Activated CD4-positive, alpha-beta T cell treated with anti-CD3 and anti-CD28 coated beads for 36 hours (primary cell): ENCODE measurements around the gene CACNG1. TPM values are rescaled to one million over a fixed set of nuclear protein-coding genes. Genes with fewer than 3 reads are reported as not detected.
"Not testable (repeated sequence)": the region's sequence is repeated elsewhere in the genome, so short reads cannot be mapped to it uniquely, and the experiment has no call there.

ENCODE experiments used
- ATAC-seq: fragments of 200-7000 bp; cut with Tn5 transposase; one replicate; pipeline ENCODE4 v1.10.0; 2021; ENCODE audit warnings: mild to moderate bottlenecking, moderate library complexity
- CTCF ChIA-PET: fragments of 350-600 bp; sonication (Branson Sonifier 250); formaldehyde crosslinking; loops from one replicate; lab custom pipeline; 2021; ENCODE audit warnings: antibody characterized with exemption; lab: Charles Lee
- POLR2A ChIA-PET: fragments of 350-600 bp; sonication (Branson Sonifier 250); formaldehyde crosslinking; loops from one replicate; lab custom pipeline; 2021; ENCODE audit warnings: antibody characterized with exemption, inconsistent platforms; lab: Charles Lee
- DNase-seq: peaks from one replicate; pipeline ENCODE4 v3.0.0-alpha.2; 2020
- H3K27ac Mint-ChIP-seq: one replicate; pipeline ENCODE4 v1.8.0; 2021; ENCODE audit warnings: mixed read lengths
- H3K27me3 Mint-ChIP-seq: one replicate; pipeline ENCODE4 v1.8.0; 2021; ENCODE audit warnings: mixed read lengths
- H3K36me3 Mint-ChIP-seq: one replicate; pipeline ENCODE4 v1.8.0; 2021; ENCODE audit warnings: low read depth, mixed read lengths
- H3K4me1 Mint-ChIP-seq: one replicate; pipeline ENCODE4 v1.8.0; 2021; ENCODE audit warnings: mixed read lengths
- H3K4me3 Mint-ChIP-seq: one replicate; pipeline ENCODE4 v1.8.0; 2021; ENCODE audit warnings: mild to moderate bottlenecking, moderate library complexity, mixed read lengths
- H3K9me3 Mint-ChIP-seq: one replicate; pipeline ENCODE4 v1.8.0; 2021; ENCODE audit warnings: low read depth, mixed read lengths
- intact Hi-C, 2 experiments: fragments of 100-400 bp; cut with DNase I in 1 of 2; cut with micrococcal nuclease in 1 of 2; formaldehyde crosslinking; loops; one replicate each; pipeline versions ENCODE4 v1.14.2 to v1.15.1; 2022 to 2024; cut with DNase I, micrococcal nuclease
- total RNA-seq, 2 experiments: library from RNA; stranded (reverse); gene quantifications; one replicate each; pipeline ENCODE4 v1.2.3, GENCODE V29; 2021

Gene CACNG1
- total RNA-seq, 2 experiments from 2014 or later, result not detected

GRCh38 chr17:67027031-67027628 is 17.2 kb upstream of the CACNG1 start:
- Mint-ChIP-seq H3K27me3 (no peaks in the 10 kb centered on the region), H3K27ac (no peak overlapping the region), H3K4me3 (no peak overlapping the region), H3K4me1 (no peaks in the 10 kb centered on the region), H3K36me3 (no peaks in the 10 kb centered on the region), H3K9me3 (no peaks in the 10 kb centered on the region)
- no peak for DNase-seq
- ChIA-PET POLR2A (no interaction called here), CTCF (no interaction called here)
- intact Hi-C loops, result no loop called here
- no peak for ATAC-seq

- Mint-ChIP-seq H3K36me3 (no peaks in the 10 kb centered on the region), H3K27me3 (no peaks in the 10 kb centered on the region), H3K9me3 (no peaks in the 10 kb centered on the region), H3K4me3 (no peak overlapping the region), H3K27ac (no peak overlapping the region), H3K4me1 (peaks cover 5% of the 10 kb centered on the region)
- DNase-seq, result no peak
- no peak for ATAC-seq
- intact Hi-C loops, result no loop called here
- CTCF ChIA-PET, result no interaction called here
- POLR2A ChIA-PET, result no interaction called here
Observed at GRCh38 chr17:67030641-67031040, 13.7 kb upstream of the CACNG1 start.

DNA sequence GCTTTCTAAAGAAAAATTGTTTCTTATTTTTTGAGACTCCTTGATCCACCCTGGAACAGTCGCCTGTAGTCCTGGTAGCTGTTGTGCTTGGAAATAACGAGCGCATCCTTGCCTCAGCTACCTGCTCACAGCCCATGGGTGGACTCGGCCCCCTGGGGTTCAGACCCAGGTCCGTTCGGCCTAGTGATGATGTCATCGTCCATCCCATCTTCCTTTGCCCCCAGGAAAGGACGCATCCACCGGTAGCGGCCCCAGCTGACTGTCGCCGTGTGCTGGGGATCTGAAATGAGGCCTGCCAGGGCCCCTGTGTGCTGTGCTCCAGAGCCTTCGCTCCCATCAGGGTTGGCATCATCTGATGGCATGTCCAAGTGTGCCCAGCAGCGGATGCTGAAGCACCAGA is 12.0 kb upstream of the CACNG1 start:
- H3K36me3 Mint-ChIP-seq, result no peaks in the 10 kb centered on the region
- H3K4me1 Mint-ChIP-seq, result peaks cover 7% of the 10 kb centered on the region
- no peak overlapping the region for H3K27ac Mint-ChIP-seq
- DNase-seq (no peak), ATAC-seq (no peak)
- H3K9me3 Mint-ChIP-seq, result no peaks in the 10 kb centered on the region
- POLR2A ChIA-PET, result no interaction called here
- intact Hi-C loops, result no loop called here
- CTCF ChIA-PET, result interaction anchor here (0.6 to 0.7 kb wide), 2 partner anchors 15 to 21 kb away, joined by 3 read pairs; no protein-coding TSS in a partner anchor
- no peak overlapping the region for H3K4me3 Mint-ChIP-seq
- peaks cover 4% of the 10 kb centered on the region for H3K27me3 Mint-ChIP-seq

- Mint-ChIP-seq H3K27ac (no peak overlapping the region), H3K27me3 (peaks cover 6% of the 10 kb centered on the region), H3K9me3 (no peaks in the 10 kb centered on the region), H3K4me3 (no peak overlapping the region), H3K36me3 (no peaks in the 10 kb centered on the region), H3K4me1 (peaks cover 7% of the 10 kb centered on the region)
- intact Hi-C loops, result no loop called here
- ChIA-PET CTCF (no interaction called here), POLR2A (no interaction called here)
- no peak for DNase-seq
- no peak for ATAC-seq
Observed at GRCh38 chr17:67032985-67033384, 11.4 kb upstream of the CACNG1 start.

DNA sequence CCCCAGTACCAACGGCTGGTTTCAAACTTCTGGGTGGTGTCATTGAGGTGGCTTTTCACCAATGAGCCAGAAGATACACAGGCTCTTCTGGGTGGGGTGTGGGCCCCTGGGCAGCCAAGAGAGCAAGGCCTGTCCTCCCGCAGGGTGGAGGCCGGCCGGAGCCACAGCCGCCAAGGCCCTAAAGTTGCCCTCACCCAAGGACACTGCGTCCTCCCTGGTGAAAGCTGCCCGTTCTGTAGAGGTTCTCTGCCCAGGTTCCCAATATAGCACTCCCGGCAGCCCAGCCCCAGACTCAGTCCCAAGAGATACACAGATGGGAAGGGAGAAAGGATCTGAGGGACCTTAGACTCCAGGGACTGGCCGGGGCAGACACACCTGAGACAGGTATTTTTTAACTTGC is 10.7 kb upstream of the CACNG1 start:
- Mint-ChIP-seq H3K4me1 (peaks cover 7% of the 10 kb centered on the region), H3K36me3 (no peaks in the 10 kb centered on the region), H3K4me3 (no peak overlapping the region), H3K27me3 (peaks cover 6% of the 10 kb centered on the region), H3K9me3 (no peaks in the 10 kb centered on the region), H3K27ac (no peak overlapping the region)
- no peak for DNase-seq
- CTCF ChIA-PET, result no interaction called here
- POLR2A ChIA-PET, result no interaction called here
- ATAC-seq, result no peak
- intact Hi-C loops, result no loop called here

- peak; percentile 47 for ATAC-seq
- Mint-ChIP-seq H3K9me3 (no peaks in the 10 kb centered on the region), H3K27ac (no peak overlapping the region), H3K27me3 (peaks cover 6% of the 10 kb centered on the region), H3K36me3 (no peaks in the 10 kb centered on the region), H3K4me1 (peaks cover 7% of the 10 kb centered on the region), H3K4me3 (no peak overlapping the region)
- intact Hi-C loops, result no loop called here
- ChIA-PET CTCF (no interaction called here), POLR2A (interaction anchor here (0.7 kb wide), 1 partner anchor 117 kb away, joined by 4 read pairs; no protein-coding TSS in a partner anchor)
- no peak for DNase-seq
Observed at GRCh38 chr17:67035131-67036083, 8.9 kb upstream of the CACNG1 start.

- ChIA-PET POLR2A (no interaction called here), CTCF (no interaction called here)
- Mint-ChIP-seq H3K27me3 (peaks cover 6% of the 10 kb centered on the region), H3K36me3 (no peaks in the 10 kb centered on the region), H3K4me3 (no peak overlapping the region), H3K9me3 (no peaks in the 10 kb centered on the region), H3K4me1 (peaks cover 7% of the 10 kb centered on the region), H3K27ac (no peak overlapping the region)
- intact Hi-C loops, result no loop called here
- ATAC-seq (no peak), DNase-seq (no peak)
Observed at GRCh38 chr17:67038861-67039365, 5.4 kb upstream of the CACNG1 start.

DNA sequence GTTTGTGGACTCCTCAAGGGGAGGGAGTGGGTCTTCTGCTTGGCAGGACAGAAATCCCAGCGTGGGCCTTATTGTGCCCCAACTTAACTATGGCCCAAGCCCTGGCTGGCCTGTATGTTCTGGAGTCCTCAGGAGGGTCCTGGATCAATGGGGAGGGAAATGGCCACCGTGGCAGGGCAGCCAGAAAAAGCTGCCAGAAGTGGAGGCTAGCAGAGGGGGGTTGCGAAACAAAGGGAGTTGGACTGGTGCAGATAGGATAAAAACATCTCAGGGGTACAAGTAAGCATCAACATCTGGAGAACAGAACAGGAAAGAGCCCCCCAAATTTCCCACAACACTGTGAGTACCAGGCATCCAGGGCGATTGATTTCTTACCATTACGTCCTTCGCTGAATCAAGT is 3.7 kb upstream of the CACNG1 start:
- ChIA-PET POLR2A (interaction anchor here (0.6 kb wide), 1 partner anchor 62 kb away, joined by 3 read pairs; no protein-coding TSS in a partner anchor), CTCF (no interaction called here)
- peaks cover 6% of the 10 kb centered on the region for H3K27me3 Mint-ChIP-seq
- intact Hi-C loops, result no loop called here
- no peaks in the 10 kb centered on the region for H3K9me3 Mint-ChIP-seq
- DNase-seq (no peak), ATAC-seq (no peak)
- no peak overlapping the region for H3K27ac Mint-ChIP-seq
- peaks cover 2% of the 10 kb centered on the region for H3K4me1 Mint-ChIP-seq
- no peak overlapping the region for H3K4me3 Mint-ChIP-seq
- H3K36me3 Mint-ChIP-seq, result no peaks in the 10 kb centered on the region

- intact Hi-C loops, H3K4me1 Mint-ChIP-seq, H3K4me3 Mint-ChIP-seq, POLR2A ChIA-PET, H3K9me3 Mint-ChIP-seq, H3K27me3 Mint-ChIP-seq, H3K27ac Mint-ChIP-seq, ATAC-seq, DNase-seq, H3K36me3 Mint-ChIP-seq, CTCF ChIA-PET: not testable (repeated sequence)
Observed at GRCh38 chr17:67041119-67041518, 3.2 kb upstream of the CACNG1 start.

DNA sequence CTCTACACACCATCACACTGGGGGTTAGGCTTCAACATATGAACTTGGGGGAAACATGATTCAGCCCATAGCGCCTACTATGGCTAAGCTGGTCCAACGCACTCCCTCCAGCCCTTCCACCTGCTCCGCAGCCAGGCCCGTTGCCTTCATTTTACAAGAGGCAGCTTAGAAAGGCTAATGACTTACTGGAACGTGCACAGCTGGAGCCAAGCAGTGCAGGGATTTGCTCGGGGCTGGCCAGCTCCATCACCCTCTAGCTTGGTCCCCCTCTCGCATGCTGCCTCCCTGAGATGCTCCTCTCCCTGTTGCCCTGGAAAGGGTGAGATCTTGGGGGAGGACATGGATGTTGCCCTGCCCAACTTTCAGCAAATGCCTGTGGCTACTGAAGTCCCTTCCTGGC is 2.8 kb upstream of the CACNG1 start:
- ATAC-seq (no peak), DNase-seq (no peak)
- Mint-ChIP-seq H3K27ac (no peak overlapping the region), H3K36me3 (no peaks in the 10 kb centered on the region), H3K4me1 (no peaks in the 10 kb centered on the region), H3K4me3 (no peak overlapping the region), H3K9me3 (no peaks in the 10 kb centered on the region), H3K27me3 (peaks cover 4% of the 10 kb centered on the region)
- POLR2A ChIA-PET, result interaction anchor here (0.6 kb wide), 1 partner anchor 1574 kb away, joined by 7 read pairs; no protein-coding TSS in a partner anchor
- intact Hi-C loops, result no loop called here
- CTCF ChIA-PET, result no interaction called here

GRCh38 chr17:67041941-67042899 is 2.1 kb upstream of the CACNG1 start:
- H3K27ac Mint-ChIP-seq, result no peak overlapping the region
- peaks cover 4% of the 10 kb centered on the region for H3K27me3 Mint-ChIP-seq
- no peak overlapping the region for H3K4me3 Mint-ChIP-seq
- intact Hi-C loops, result no loop called here
- no peaks in the 10 kb centered on the region for H3K36me3 Mint-ChIP-seq
- no peaks in the 10 kb centered on the region for H3K4me1 Mint-ChIP-seq
- H3K9me3 Mint-ChIP-seq, result peaks cover under 1% of the 10 kb centered on the region
- CTCF ChIA-PET, result interaction anchor here (0.6 kb wide), 2 partner anchors 109 to 311 kb away, joined by 3 read pairs; no protein-coding TSS in a partner anchor
- POLR2A ChIA-PET, result interaction anchor here (0.6 kb wide), 1 partner anchor 1574 kb away, joined by 7 read pairs; no protein-coding TSS in a partner anchor
- ATAC-seq (no peak), DNase-seq (no peak)
